Measurements from ENCODE around the gene SPAG16.

DNA sequence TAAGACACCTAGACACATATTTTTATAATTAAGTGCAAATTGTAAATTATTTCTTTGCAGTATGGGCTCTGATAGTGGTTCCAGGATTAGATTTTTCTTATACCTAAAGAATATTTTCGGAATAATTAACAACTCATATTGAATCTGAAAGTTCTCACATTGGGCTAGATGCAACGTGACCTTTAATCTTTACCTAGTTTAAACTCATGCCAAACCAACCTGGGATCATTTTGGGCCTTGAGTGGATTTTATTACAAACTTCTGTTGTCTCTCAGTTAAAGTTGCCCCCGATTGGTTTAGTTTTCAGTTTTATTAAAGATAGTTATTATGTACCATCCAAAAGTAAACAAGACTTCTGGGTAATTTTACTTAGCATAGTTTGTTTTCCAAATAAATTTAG lies 896.4 kb downstream of the SPAG16 start:
- TF ChIP-seq CTCF (conservative IDR thresholded peaks at IDR 0.05; ENCODE audit: low read length), result no peak
- no peak for TF ChIP-seq EZH2phosphoT487 (IDR thresholded peaks at IDR 0.05; ENCODE audit: borderline replicate concordance)
